Endothelial cell of umbilical vein (primary cell): ENCODE results near the gene MARS1. TPM values are rescaled to one million over a fixed set of nuclear protein-coding genes. Genes with fewer than 3 reads are reported as not detected.

ENCODE experiments used
- BruUV-seq: library from RNA; stranded (reverse); fragments of 400-500 nt; replicated peaks from 2 replicates; lab custom pipeline; 2021; lab: Mats Ljungman, UMichigan
- CTCF ChIA-PET: fragments of 300-600, 350-600 bp; sonication (Branson Sonifier 250); formaldehyde crosslinking; loops from one replicate; lab custom pipeline; 2021; ENCODE audit warnings: antibody characterized with exemption, inconsistent platforms; lab: Charles Lee
- POLR2A ChIA-PET: fragments of 300-600, 350-600 bp; sonication (Branson Sonifier 250); formaldehyde crosslinking; loops from one replicate; lab custom pipeline; 2021; ENCODE audit warnings: antibody characterized with exemption, inconsistent platforms; lab: Charles Lee
- DNase-seq: peaks from one replicate; pipeline ENCODE4 v3.0.0-alpha.2; 2011; ENCODE audit warnings: low read depth, low spot score
- FAIRE-seq: peaks from 2 replicates; lab custom pipeline; 2011; peaks lifted over from hg19 to GRCh38; lab: Jason Lieb, UNC
- H2AFZ ChIP-seq: 2 replicates; pipeline ENCODE4 v1.6.0; 2012; ENCODE audit warnings: low read depth, low read length, control low read depth, inconsistent platforms
- H3K27ac ChIP-seq: 2 replicates; pipeline ENCODE4 v1.5.1; 2011; ENCODE audit warnings: low read depth, mild to moderate bottlenecking, control low read depth, low read length, moderate library complexity; ENCODE audit not compliant: insufficient read depth
- H3K27me3 ChIP-seq, 2 experiments: 2 replicates each; pipeline versions ENCODE4 v1.6.0 to v1.6.1; 2011; ENCODE audit warnings: low read length in 2 of 2, mixed read lengths in 1 of 2; ENCODE audit not compliant: control insufficient read depth in 2 of 2, insufficient read depth in 2 of 2
- H3K36me3 ChIP-seq, 2 experiments: 2 replicates in 1 of 2; 3 replicates in 1 of 2; pipeline ENCODE4 v1.5.1; 2011; ENCODE audit warnings: low read length in 2 of 2, mild to moderate bottlenecking in 1 of 2, moderate library complexity in 1 of 2; ENCODE audit not compliant: control insufficient read depth in 2 of 2, insufficient read depth in 2 of 2; ENCODE audit errors: extremely low read depth in 1 of 2
- H3K4me1 ChIP-seq: 3 replicates; pipeline ENCODE4 v1.5.1; 2011; ENCODE audit warnings: mild to moderate bottlenecking, low read length; ENCODE audit not compliant: control insufficient read depth, insufficient read depth; ENCODE audit errors: extremely low read depth
- H3K4me2 ChIP-seq: 2 replicates; pipeline ENCODE4 v1.6.1; 2011; ENCODE audit warnings: low read length, control low read depth, mixed read lengths; ENCODE audit not compliant: insufficient read depth
- H3K4me3 ChIP-seq, 3 experiments: fragments of 200-600 bp in 1 of 3; sonication (generic), shearing (Covaris generic) in 1 of 3; replicated peaks in 1 of 3; 2 replicates each; pipeline ENCODE4 v1.5.1; 2011 to 2016; ENCODE audit warnings: control low read depth in 3 of 3, low read length in 3 of 3, mild to moderate bottlenecking in 2 of 3, inconsistent platforms in 1 of 3, low read depth in 1 of 3, moderate library complexity in 1 of 3; ENCODE audit not compliant: insufficient read depth in 1 of 3
- H3K79me2 ChIP-seq: 2 replicates; pipeline ENCODE4 v1.6.0; 2012; ENCODE audit warnings: low read length, inconsistent platforms; ENCODE audit not compliant: control insufficient read depth, insufficient read depth
- H3K9ac ChIP-seq: replicated peaks from 2 replicates; pipeline ENCODE3; 2011; ENCODE audit warnings: low read length, control low read depth; ENCODE audit not compliant: insufficient read depth; ENCODE audit errors: extremely low read depth
- H3K9me1 ChIP-seq: replicated peaks from 3 replicates; pipeline ENCODE4 v1.6.0; 2011; ENCODE audit warnings: mild to moderate bottlenecking, low read length; ENCODE audit not compliant: control insufficient read depth, insufficient read depth; ENCODE audit errors: extremely low read depth
- H3K9me3 ChIP-seq: replicated peaks from 2 replicates; pipeline ENCODE4 v1.5.1; 2012; ENCODE audit warnings: low read length, inconsistent platforms; ENCODE audit not compliant: control insufficient read depth, insufficient read depth
- H4K20me1 ChIP-seq: replicated peaks from 2 replicates; pipeline ENCODE3; 2011; ENCODE audit warnings: mild to moderate bottlenecking, low read length; ENCODE audit not compliant: control insufficient read depth, insufficient read depth; ENCODE audit errors: extremely low read depth
- EZH2 ChIP-seq: IDR thresholded peaks from 2 replicates; pipeline ENCODE4 v1.6.1; 2012; ENCODE audit warnings: borderline replicate concordance, low read depth, mild to moderate bottlenecking, moderate library complexity, low read length, inconsistent platforms; ENCODE audit not compliant: severe bottlenecking
- FOS ChIP-seq: IDR thresholded peaks from 2 replicates; pipeline ENCODE4 v1.6.1; 2011; ENCODE audit warnings: mild to moderate bottlenecking, low read length, moderate library complexity, borderline replicate concordance; ENCODE audit not compliant: insufficient read depth
- GATA2 ChIP-seq: IDR thresholded peaks from 2 replicates; pipeline ENCODE4 v1.7.0; 2011; ENCODE audit warnings: low read depth, mild to moderate bottlenecking, moderate library complexity, mixed read lengths, low read length; ENCODE audit not compliant: insufficient read length, insufficient read depth
- JUN ChIP-seq: IDR thresholded peaks from 2 replicates; pipeline ENCODE4 v1.6.1; 2011; ENCODE audit warnings: borderline replicate concordance, low read depth; ENCODE audit not compliant: insufficient read length, insufficient read depth
- MYC ChIP-seq: IDR thresholded peaks from one replicate; pipeline ENCODE4 v1.6.1; 2011; ENCODE audit warnings: mild to moderate bottlenecking, low read depth, low read length
- POLR2A ChIP-seq: IDR thresholded peaks from 2 replicates; pipeline ENCODE4 v1.6.1; 2012; ENCODE audit warnings: low read depth, mild to moderate bottlenecking, control low read depth, low read length
- POLR2AphosphoS5 ChIP-seq: IDR thresholded peaks from 2 replicates; pipeline ENCODE4 v1.6.1; 2012; ENCODE audit warnings: low read depth, mild to moderate bottlenecking, control low read depth, low read length, moderate library complexity; ENCODE audit not compliant: insufficient read depth
- dilution Hi-C: fragments of 300-500 bp; cut with MboI; formaldehyde crosslinking; loops from one replicate; pipeline ENCODE4 v1.15.0; 2019; ENCODE audit warnings: low sequenced_read_pairs; ENCODE audit not compliant: extremely low pct_ligation_motif_present
- intact Hi-C: fragments of 100-400 bp; cut with micrococcal nuclease; formaldehyde crosslinking; loops from one replicate; pipeline ENCODE4 v1.10.0; 2022
- polyA plus RNA-seq, 4 experiments: library from polyadenylated mRNA; depleted of rRNA in 3 of 4; stranded (reverse) in 3 of 4; unstranded in 1 of 4; fragments of >200 nt; gene quantifications; 2 replicates each; pipeline versions ENCODE4 v1.2.1 to v1.2.3, GENCODE V29; 2011 to 2012; ENCODE audit warnings: missing spikeins in 1 of 4
- total RNA-seq: library from RNA; stranded (reverse); gene quantifications from 2 replicates; pipeline ENCODE4 v1.2.3, GENCODE V29; 2021
- TF ChIP-seq, protein P1 (sequence below): IDR thresholded peaks from 2 replicates; pipeline ENCODE4 v1.6.1; 2011; ENCODE audit not compliant: insufficient read depth, insufficient read length
- TF ChIP-seq, protein P2 (sequence below), 2 donors: IDR thresholded peaks; 1 replicate in 1 of 2; 2 replicates in 1 of 2; pipeline ENCODE4 v1.5.1; 2011; ENCODE audit warnings: low read length in 2 of 2, mild to moderate bottlenecking in 2 of 2, moderate library complexity in 2 of 2, control low read depth in 1 of 2, inconsistent platforms in 1 of 2, low read depth in 1 of 2; ENCODE audit not compliant: insufficient read depth in 1 of 2; ENCODE audit errors: extremely low read depth in 1 of 2

Gene MARS1
- total and polyA plus RNA-seq, 2 donors (not counting 3 experiments of a cell fraction or from before 2014, with no cell fraction given), result 118 to 212 TPM

DNA sequence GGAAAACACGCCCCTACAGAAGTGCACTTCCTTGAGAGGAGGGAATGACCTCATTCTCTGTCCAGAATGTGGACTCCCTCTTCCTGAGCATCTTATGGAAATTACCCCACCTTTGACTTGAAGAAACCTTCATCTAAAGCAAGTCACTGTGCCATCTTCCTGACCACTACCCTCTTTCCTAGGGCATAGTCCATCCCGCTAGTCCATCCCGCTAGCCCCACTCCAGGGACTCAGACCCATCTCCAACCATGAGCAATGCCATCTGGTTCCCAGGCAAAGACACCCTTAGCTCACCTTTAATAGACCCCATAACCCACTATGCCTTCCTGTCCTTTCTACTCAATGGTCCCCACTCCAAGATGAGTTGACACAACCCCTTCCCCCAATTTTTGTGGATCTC, 37.8 kb upstream of the MARS1 start:
- Histone ChIP-seq H4K20me1 (no peaks in the 10 kb centered on the region), H3K9ac (no peak overlapping the region), H3K79me2 (no peaks in the 10 kb centered on the region), H3K4me2 (no peak overlapping the region), H3K4me1 (peaks cover 3% of the 10 kb centered on the region), H3K27ac (no peak overlapping the region), H3K9me1 (no peaks in the 10 kb centered on the region), H3K9me3 (no peaks in the 10 kb centered on the region), H3K27me3 (no peaks in the 10 kb centered on the region), H3K36me3 (no peaks in the 10 kb centered on the region), H3K4me3 (no peak overlapping the region), H2AFZ (no peak overlapping the region)
- TF ChIP-seq MYC, result no peak
- TF ChIP-seq POLR2AphosphoS5, result no peak
- TF ChIP-seq, protein P1, sequence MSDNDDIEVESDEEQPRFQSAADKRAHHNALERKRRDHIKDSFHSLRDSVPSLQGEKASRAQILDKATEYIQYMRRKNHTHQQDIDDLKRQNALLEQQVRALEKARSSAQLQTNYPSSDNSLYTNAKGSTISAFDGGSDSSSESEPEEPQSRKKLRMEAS, result no peak
- TF ChIP-seq, protein P2, sequence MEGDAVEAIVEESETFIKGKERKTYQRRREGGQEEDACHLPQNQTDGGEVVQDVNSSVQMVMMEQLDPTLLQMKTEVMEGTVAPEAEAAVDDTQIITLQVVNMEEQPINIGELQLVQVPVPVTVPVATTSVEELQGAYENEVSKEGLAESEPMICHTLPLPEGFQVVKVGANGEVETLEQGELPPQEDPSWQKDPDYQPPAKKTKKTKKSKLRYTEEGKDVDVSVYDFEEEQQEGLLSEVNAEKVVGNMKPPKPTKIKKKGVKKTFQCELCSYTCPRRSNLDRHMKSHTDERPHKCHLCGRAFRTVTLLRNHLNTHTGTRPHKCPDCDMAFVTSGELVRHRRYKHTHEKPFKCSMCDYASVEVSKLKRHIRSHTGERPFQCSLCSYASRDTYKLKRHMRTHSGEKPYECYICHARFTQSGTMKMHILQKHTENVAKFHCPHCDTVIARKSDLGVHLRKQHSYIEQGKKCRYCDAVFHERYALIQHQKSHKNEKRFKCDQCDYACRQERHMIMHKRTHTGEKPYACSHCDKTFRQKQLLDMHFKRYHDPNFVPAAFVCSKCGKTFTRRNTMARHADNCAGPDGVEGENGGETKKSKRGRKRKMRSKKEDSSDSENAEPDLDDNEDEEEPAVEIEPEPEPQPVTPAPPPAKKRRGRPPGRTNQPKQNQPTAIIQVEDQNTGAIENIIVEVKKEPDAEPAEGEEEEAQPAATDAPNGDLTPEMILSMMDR (IDR thresholded peaks at IDR 0.05; ENCODE audit: extremely low read depth in 1 of 2, insufficient read depth in 1 of 2, low read depth in 1 of 2, low read length in 2 of 2), result no peak
- TF ChIP-seq EZH2, result no peak
- TF ChIP-seq JUN, result no peak
- no peak for TF ChIP-seq POLR2A
- no peak for TF ChIP-seq FOS
- TF ChIP-seq GATA2, result no peak
- dilution Hi-C loops (no loop called here), intact Hi-C loops (no loop called here)
- FAIRE-seq (no peak), DNase-seq (no peak)
- POLR2A ChIA-PET, result interaction anchor here (0.5 kb wide), 1 partner anchor 1549 kb away, joined by 3 read pairs; no protein-coding TSS in a partner anchor
- CTCF ChIA-PET, result interaction anchor here (1.0 to 7.9 kb wide), 4 partner anchors 9 to 185 kb away, joined by 3 to 394 read pairs (median 43); partner anchors contain the start of gene GLI1
- no TSS peak for BruUV-seq
